Measurements from ENCODE around the gene VAV2.

Gene VAV2

GRCh38 chr9:133971981-133972941, 19.9 kb downstream of the VAV2 start:
- TF ChIP-seq, protein P1, sequence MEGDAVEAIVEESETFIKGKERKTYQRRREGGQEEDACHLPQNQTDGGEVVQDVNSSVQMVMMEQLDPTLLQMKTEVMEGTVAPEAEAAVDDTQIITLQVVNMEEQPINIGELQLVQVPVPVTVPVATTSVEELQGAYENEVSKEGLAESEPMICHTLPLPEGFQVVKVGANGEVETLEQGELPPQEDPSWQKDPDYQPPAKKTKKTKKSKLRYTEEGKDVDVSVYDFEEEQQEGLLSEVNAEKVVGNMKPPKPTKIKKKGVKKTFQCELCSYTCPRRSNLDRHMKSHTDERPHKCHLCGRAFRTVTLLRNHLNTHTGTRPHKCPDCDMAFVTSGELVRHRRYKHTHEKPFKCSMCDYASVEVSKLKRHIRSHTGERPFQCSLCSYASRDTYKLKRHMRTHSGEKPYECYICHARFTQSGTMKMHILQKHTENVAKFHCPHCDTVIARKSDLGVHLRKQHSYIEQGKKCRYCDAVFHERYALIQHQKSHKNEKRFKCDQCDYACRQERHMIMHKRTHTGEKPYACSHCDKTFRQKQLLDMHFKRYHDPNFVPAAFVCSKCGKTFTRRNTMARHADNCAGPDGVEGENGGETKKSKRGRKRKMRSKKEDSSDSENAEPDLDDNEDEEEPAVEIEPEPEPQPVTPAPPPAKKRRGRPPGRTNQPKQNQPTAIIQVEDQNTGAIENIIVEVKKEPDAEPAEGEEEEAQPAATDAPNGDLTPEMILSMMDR (conservative IDR thresholded peaks at IDR 0.05) = no peak
- TF ChIP-seq ZFX (IDR thresholded peaks at IDR 0.05) = no peak

GRCh38 chr9:133971121-133971951, 20.8 kb downstream of the VAV2 start:
- TF ChIP-seq ZFX (IDR thresholded peaks at IDR 0.05) = no peak
- TF ChIP-seq, protein P1 (conservative IDR thresholded peaks at IDR 0.05) = no peak
- H3K27ac ChIP-seq = no peak overlapping the region

More at GRCh38 chr9:133971981-133972941, 19.9 kb downstream of the VAV2 start:
- no peak overlapping the region for H3K27ac ChIP-seq

DNA sequence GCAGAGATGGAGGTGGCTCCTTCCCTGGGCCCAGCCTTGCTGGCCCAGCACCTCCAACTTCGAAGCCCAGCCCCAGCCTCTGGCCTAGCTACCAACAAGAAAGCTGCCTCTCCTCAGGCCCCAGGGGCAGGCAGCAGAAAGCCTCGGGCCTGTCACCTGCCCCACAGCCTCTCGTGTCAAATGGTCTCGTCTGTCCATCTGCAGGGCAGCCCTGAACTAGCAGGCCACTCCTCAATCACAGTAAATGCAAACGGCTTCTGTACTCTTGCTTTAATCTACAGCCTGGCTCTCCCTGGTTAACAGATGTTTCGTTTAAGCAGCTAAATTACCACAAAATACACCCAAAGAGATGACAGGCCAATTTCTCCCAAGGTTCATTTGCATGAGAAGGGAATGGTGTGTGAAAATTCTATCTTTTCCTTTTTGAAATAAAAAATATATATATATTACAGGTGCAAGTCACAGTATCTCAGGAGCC, 21.5 kb downstream of the VAV2 start:
- H3K27ac ChIP-seq = no peak overlapping the region
- TF ChIP-seq ZFX (IDR thresholded peaks at IDR 0.05) = no peak
- TF ChIP-seq, protein P1 (conservative IDR thresholded peaks at IDR 0.05) = no peak

DNA sequence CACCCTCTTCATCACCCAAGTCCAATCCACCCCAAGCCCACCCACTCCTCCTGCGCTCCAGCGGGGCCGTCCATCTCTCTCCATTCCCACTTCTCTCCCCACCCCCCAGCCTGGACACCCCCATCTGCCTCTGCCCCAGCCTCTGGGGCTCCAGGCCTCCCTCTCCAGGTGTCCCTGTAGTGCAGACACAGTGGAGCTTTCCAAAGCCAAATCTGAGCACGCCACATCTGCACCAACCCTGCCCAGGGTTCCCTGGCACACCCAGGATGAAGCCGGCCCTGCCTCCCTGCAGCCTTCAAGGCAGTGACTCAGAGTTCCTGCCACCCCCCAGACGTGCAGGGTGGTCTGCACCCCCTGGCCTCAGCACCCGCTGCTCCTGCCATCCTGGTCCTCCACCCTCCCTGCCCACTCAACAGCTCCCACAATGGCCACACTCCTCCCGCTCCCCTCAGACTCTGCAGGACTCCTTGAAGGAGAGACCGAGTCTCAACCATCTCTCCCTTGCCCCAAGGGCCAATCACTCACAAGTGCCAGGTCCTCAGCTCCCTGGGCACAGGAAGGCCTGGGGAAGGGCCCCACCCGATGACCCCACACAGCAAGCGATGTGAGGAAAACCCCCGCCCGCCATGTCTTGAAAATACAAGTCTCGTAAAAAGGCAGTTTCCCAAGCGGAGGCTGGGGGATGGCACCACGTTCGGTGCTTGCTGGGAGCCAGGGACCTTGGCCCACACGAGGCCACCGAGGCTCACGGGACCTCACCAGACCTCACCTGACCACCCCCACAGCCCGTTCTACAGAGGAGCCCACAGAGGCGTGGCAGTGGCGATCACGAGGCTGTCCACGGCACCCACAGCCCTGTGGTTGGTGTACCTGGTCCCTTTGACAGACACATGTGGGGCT, 22.2 kb downstream of the VAV2 start:
- no peak for TF ChIP-seq ZFX (IDR thresholded peaks at IDR 0.05)
- TF ChIP-seq, protein P1 (conservative IDR thresholded peaks at IDR 0.05) = no peak
- H3K27ac ChIP-seq = no peak overlapping the region

DNA sequence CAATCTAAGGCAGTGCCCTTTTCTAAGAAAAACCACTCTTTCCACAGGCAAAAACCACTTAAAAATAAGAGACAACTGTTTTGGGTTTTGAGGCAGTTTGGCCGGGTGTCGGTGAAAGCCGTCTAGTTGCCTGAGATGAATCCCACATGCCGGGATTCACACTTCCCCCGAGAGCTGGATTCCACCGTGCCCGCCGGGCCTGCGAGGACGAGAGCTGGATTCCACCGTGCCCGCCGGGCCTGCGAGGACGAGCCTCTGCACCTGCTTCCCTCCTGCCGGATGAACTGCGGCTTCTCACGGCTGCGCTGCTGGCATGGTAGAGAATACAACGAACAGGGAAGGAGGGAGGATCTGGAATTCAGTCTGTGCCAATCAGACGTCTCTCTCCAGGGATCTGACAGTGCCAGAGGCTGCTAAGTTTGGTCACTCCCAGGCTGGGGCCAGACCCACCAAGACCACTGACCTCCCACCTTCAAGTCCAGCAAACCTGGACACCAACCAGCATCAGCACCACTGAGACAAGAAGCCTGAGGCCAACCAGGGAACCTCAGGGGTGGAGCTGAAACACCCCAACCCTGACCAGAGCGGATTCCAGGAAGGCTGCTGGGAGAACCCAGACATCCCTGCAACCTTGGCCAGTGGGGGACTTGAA, 23.0 kb downstream of the VAV2 start:
- H3K27ac ChIP-seq = no peak overlapping the region
- no peak for TF ChIP-seq ZFX (IDR thresholded peaks at IDR 0.05)
- TF ChIP-seq, protein P1 (conservative IDR thresholded peaks at IDR 0.05) = no peak

GRCh38 chr9:133968428-133968827, 23.7 kb downstream of the VAV2 start:
- H3K27ac ChIP-seq = no peak overlapping the region
- no peak for TF ChIP-seq ZFX (IDR thresholded peaks at IDR 0.05)
- TF ChIP-seq, protein P1 (conservative IDR thresholded peaks at IDR 0.05) = no peak

Data from C4-2B (cell line).